ENCODE measurements around the gene ZNF512B.
A peak's percentile ranks its signal among the peaks of the same experiment; 100 is the strongest.

The ZNF512B gene

GRCh38 chr20:63942969-63943807, 26.5 kb downstream of the ZNF512B start:
- TF ChIP-seq ZFX (IDR thresholded peaks at IDR 0.05) = no peak
- no peak for TF ChIP-seq CTCF (conservative IDR thresholded peaks at IDR 0.05)
- H3K27ac ChIP-seq = peak overlapping the region; percentile 13

GRCh38 chr20:63942250-63942951, 27.3 kb downstream of the ZNF512B start:
- H3K27ac ChIP-seq = peak overlapping the region; percentile 13
- TF ChIP-seq ZFX (IDR thresholded peaks at IDR 0.05) (no peak), CTCF (conservative IDR thresholded peaks at IDR 0.05) (no peak)

DNA sequence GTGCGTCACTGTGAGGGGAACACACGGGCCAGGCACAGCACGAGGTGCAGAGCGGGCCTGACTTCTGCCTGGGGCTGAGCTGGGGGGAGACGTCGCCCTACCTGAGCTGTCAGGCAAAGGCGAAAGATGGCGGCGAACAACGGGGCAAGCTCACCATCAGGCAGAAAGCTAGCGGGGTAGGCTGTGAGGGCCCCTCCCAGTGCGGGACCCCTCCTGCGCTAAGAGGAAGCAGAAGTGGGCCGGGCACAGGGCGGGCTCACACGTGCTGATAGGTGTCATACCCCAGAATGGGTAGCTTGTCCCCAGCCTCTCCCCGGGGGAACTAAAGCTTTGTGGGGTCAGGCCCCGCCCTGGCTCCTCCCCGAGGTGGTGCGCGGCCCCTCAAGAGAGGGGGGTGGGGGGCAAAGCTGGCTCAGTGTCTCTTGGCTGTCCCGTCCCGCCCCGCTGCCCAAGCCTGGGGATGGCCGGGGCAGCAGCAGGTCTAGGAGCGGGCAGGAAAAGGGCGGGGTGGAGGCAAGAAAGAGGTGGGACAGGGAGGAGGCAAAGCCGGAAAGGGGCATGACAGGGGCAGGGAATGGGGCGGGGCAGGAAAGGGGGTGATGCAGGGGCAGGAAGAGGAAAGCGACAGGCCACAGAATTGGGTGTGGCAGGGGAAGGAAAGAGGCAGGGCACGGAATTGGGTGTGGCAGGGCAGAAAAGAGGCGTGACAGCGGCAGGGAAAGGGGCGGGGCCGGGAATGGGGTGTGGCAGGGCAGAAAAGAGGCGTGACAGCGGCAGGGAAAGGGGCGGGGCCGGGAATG, 28.2 kb downstream of the ZNF512B start:
- H3K27ac ChIP-seq = no peak overlapping the region
- TF ChIP-seq CTCF (conservative IDR thresholded peaks at IDR 0.05) (no peak), ZFX (IDR thresholded peaks at IDR 0.05) (no peak)

GRCh38 chr20:63940472-63941266, 29.1 kb downstream of the ZNF512B start:
- no peak overlapping the region for H3K27ac ChIP-seq
- TF ChIP-seq CTCF (conservative IDR thresholded peaks at IDR 0.05) = no peak
- TF ChIP-seq ZFX (IDR thresholded peaks at IDR 0.05) = no peak

DNA sequence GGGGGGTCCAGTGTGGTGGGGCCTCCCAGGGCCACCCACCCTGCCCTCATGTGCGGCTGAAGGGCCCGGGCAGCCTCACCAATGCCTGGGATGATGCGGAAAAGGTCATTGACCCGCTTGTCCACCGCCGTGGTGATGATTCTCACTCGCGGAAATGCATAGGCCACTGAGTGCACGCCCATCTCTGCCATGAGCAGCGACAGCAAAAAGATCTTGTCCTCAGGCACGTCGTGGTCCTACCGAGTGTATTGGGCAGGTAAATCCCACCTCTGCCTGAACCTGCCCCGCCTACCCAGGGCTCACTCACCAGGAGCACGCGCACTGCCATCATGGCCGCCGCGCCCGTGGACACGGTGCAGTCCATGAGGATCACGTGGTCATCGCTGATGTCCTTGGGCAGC, 29.7 kb downstream of the ZNF512B start:
- H3K27ac ChIP-seq = no peak overlapping the region
- TF ChIP-seq CTCF (conservative IDR thresholded peaks at IDR 0.05) = no peak
- no peak for TF ChIP-seq ZFX (IDR thresholded peaks at IDR 0.05)

- TF ChIP-seq ZFX (IDR thresholded peaks at IDR 0.05) (no peak), CTCF (conservative IDR thresholded peaks at IDR 0.05) (no peak)
- no peak overlapping the region for H3K27ac ChIP-seq
Measured at GRCh38 chr20:63939061-63939935, 30.4 kb downstream of the ZNF512B start.

All from C4-2B (cell line).